ENCODE measurements around the gene AOPEP. TPM values are rescaled to one million over a fixed set of nuclear protein-coding genes. Genes with fewer than 3 reads are reported as not detected.
A peak's percentile ranks its signal among the peaks of the same experiment; 100 is the strongest.

AOPEP gene
- polyA plus RNA-seq, 2 of the 4 experiments (the other 2 are of a cell fraction): 226 to 266 TPM

DNA sequence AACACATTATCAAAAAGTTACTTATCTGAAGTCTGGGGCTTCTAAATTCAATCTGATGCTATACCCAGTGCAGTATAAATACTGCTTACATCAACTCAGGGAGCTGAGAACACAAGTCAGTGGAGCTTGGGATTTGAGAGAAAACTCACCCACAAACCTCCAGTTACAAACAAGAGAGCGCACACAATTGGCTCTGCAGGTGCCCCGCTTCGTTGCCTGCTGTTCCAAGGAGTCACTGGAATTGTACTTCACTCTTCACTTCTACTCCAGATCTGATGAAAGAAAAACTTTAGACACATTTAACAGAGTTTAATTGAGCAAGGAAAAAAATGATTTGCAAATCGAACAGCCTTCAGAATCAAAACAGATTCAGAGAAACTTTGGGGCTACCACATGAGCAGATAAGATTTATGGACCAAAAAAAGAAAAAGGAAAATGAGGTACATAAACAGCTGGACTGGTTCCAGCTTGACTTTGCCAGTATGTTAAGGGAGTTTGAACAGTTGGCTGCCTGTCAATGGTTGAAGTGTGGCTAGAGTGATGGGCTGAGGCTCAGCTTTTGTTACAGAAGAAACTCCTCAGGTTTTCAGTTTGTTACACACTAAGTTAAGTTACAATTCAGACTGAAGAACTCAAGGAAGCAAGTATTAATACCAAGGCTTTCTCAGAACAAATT lies 156.6 kb downstream of the AOPEP start:
- Histone ChIP-seq H3K4me1 (peaks cover 76% of the 10 kb centered on the region), H3K27ac (peak overlapping the region; percentile 47 to 78), H3K9me3 (0 out of 3 replicates have a peak, but pooled peaks cover 3% of the 10 kb centered on the region), H3K4me3 (no peak overlapping the region), H3K4me2 (peak overlapping the region; percentile 15; the same call in 2 of the 3 replicates)
- DNase-seq (ENCODE audit: low read depth in 1 of 2, low spot score in 1 of 2): no peak
- ChIA-PET CTCF (interaction anchor here (1.0 to 2.0 kb wide), 4 partner anchors 10 to 202 kb away, joined by 3 to 6 read pairs (median 4); no protein-coding TSS in a partner anchor), POLR2A (no interaction called here)
- 66% methylated on average over 4 of the region's 4 CpGs for WGBS (ENCODE audit: missing lambda C conversion rate)
- no peak for ATAC-seq
- TF ChIP-seq, protein P1, sequence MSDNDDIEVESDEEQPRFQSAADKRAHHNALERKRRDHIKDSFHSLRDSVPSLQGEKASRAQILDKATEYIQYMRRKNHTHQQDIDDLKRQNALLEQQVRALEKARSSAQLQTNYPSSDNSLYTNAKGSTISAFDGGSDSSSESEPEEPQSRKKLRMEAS (IDR thresholded peaks at IDR 0.05): no peak
- TF ChIP-seq ZC3H11A (IDR thresholded peaks at IDR 0.05) (no peak), ZFP36 (IDR thresholded peaks at IDR 0.05; ENCODE audit: borderline replicate concordance, partially characterized antibody) (no peak), NPAS2 (CRISPR knock-in tag; IDR thresholded peaks at IDR 0.05; ENCODE audit: borderline replicate concordance) (no peak), POLR2AphosphoS2 (conservative IDR thresholded peaks at IDR 0.05; ENCODE audit: low read length) (no peak), RARB (CRISPR knock-in tag; IDR thresholded peaks at IDR 0.05) (no peak), JUNB (IDR thresholded peaks at IDR 0.05) (no peak), RAD21 (conservative IDR thresholded peaks at IDR 0.05 in 1 of 2, IDR thresholded peaks at IDR 0.05 in 1 of 2) (no peak), HEYL (CRISPR knock-in tag; IDR thresholded peaks at IDR 0.05) (no peak), GATA3 (IDR thresholded peaks at IDR 0.05; ENCODE audit: borderline replicate concordance) (no peak), FOSB (CRISPR knock-in tag; IDR thresholded peaks at IDR 0.05) (no peak), CBX8 (IDR thresholded peaks at IDR 0.05) (no peak)
- TF ChIP-seq, protein P2, sequence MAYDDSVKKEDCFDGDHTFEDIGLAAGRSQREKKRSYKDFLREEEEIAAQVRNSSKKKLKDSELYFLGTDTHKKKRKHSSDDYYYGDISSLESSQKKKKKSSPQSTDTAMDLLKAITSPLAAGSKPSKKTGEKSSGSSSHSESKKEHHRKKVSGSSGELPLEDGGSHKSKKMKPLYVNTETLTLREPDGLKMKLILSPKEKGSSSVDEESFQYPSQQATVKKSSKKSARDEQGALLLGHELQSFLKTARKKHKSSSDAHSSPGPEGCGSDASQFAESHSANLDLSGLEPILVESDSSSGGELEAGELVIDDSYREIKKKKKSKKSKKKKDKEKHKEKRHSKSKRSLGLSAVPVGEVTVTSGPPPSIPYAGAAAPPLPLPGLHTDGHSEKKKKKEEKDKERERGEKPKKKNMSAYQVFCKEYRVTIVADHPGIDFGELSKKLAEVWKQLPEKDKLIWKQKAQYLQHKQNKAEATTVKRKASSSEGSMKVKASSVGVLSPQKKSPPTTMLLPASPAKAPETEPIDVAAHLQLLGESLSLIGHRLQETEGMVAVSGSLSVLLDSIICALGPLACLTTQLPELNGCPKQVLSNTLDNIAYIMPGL (CRISPR knock-in tag; IDR thresholded peaks at IDR 0.05; ENCODE audit: borderline replicate concordance): no peak
- no peak for FAIRE-seq

DNA sequence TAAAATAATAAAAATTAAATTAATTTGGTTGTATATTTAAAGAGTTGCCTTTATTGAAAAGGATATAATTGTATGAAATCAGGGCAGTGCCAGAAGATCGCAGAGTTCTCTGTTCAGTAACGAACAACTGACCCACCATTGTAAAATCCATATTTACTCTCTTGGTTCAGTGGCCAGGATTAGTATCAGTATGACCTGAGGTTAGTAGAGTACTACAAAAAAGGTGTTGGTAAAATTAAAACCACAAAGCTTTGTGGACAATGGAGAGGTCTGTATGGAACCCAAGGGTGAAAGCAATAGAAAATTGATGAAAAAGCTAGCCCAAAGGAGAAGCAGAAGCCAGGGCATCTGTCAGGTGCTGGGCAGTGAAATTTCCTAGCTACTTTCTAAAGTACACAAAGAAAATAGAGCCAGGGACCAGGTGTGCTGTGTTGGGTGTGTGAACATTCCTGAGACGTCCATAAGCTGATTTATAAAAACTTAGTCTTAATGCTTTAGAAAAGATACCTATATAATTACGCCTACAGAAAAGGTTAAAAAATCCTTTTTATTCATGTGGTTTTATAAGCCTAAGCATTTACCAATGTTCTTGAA lies 159.5 kb downstream of the AOPEP start:
- no peak for DNase-seq (ENCODE audit: low read depth in 1 of 2, low spot score in 1 of 2)
- peak overlapping the region; percentile 38 for H3K4me2 ChIP-seq
- peak overlapping the region; percentile 82 to 86 for H3K27ac ChIP-seq
- no peak overlapping the region for H3K4me3 ChIP-seq
- H3K4me1 ChIP-seq: peaks cover 66% of the 10 kb centered on the region
- TF ChIP-seq, protein P1 (IDR thresholded peaks at IDR 0.05): no peak
- TF ChIP-seq EHF (CRISPR knock-in tag; IDR thresholded peaks at IDR 0.05) (no peak), RAD21 (conservative IDR thresholded peaks at IDR 0.05 in 1 of 2, IDR thresholded peaks at IDR 0.05 in 1 of 2) (no peak)
- ChIA-PET CTCF (interaction anchor here (0.7 to 1.4 kb wide), 6 partner anchors 10 to 159 kb away, joined by 3 to 4 read pairs (median 3); no protein-coding TSS in a partner anchor), POLR2A (interaction anchor here (1.0 kb wide), 1 partner anchor 23 kb away, joined by 3 read pairs; no protein-coding TSS in a partner anchor)
- H3K9me3 ChIP-seq: peaks cover 17% of the 10 kb centered on the region; the same call in 2 of the 3 replicates
- no peak for ATAC-seq
- WGBS (ENCODE audit: missing lambda C conversion rate): 73% methylated on average over 4 of the region's 4 CpGs
- FAIRE-seq: no peak

DNA sequence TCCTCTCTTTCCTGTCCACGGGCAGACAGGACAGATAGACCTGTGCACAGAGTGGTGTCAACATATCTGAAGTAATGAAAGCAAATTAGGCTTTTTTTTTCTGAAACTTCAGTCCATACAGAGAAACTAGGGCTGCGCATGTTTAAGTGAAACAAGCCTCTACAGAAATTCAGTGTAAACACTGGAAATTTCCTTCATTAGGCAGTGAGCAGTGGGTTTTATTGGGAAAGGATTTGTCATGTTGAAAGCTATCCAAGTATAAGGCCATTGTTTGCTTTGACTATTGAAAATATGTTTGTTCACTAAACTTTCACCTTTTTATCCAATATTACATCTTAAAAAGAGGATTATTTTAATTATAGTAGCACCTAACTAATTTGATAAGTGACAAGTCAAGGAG lies 161.2 kb downstream of the AOPEP start:
- peak overlapping the region; percentile 61 for H3K4me2 ChIP-seq
- no peak for FAIRE-seq
- peak; percentile 30 to 31; a peak in 3 of 6 replicates for ATAC-seq
- ChIA-PET POLR2A (no interaction called here), CTCF (interaction anchor here (1.4 kb wide), 1 partner anchor 8 kb away, joined by 4 read pairs; no protein-coding TSS in a partner anchor)
- WGBS (ENCODE audit: missing lambda C conversion rate): 55% methylated on average over 2 of the region's 2 CpGs
- peaks cover 53% of the 10 kb centered on the region for H3K4me1 ChIP-seq
- H3K4me3 ChIP-seq: no peak overlapping the region
- H3K27ac ChIP-seq: peak overlapping the region; percentile 82 to 87
- no peak for DNase-seq (ENCODE audit: low read depth in 1 of 2, low spot score in 1 of 2)
- H3K9me3 ChIP-seq: peaks cover 34% of the 10 kb centered on the region
- TF ChIP-seq JUN (IDR thresholded peaks at IDR 0.05) (no peak), CBX8 (IDR thresholded peaks at IDR 0.05) (no peak), ESRRA (IDR thresholded peaks at IDR 0.05; ENCODE audit: borderline replicate concordance, low read length) (no peak), GATA3 (IDR thresholded peaks at IDR 0.05; ENCODE audit: borderline replicate concordance) (peak; percentile 34; the same call in 1 of the 2 replicates), CBX2 (IDR thresholded peaks at IDR 0.05; ENCODE audit: borderline replicate concordance, low read depth) (no peak), CEBPB (IDR thresholded peaks at IDR 0.05) (0 out of 4 replicates have a peak, but pooled peaks of 1 of the 2 experiments have one; percentile 16), SMC3 (IDR thresholded peaks at IDR 0.05) (peak; percentile 16; the same call in 1 of the 3 replicates), POLR2A (IDR thresholded peaks at IDR 0.05; ENCODE audit: low read length) (no peak)
- TF ChIP-seq, protein P3, sequence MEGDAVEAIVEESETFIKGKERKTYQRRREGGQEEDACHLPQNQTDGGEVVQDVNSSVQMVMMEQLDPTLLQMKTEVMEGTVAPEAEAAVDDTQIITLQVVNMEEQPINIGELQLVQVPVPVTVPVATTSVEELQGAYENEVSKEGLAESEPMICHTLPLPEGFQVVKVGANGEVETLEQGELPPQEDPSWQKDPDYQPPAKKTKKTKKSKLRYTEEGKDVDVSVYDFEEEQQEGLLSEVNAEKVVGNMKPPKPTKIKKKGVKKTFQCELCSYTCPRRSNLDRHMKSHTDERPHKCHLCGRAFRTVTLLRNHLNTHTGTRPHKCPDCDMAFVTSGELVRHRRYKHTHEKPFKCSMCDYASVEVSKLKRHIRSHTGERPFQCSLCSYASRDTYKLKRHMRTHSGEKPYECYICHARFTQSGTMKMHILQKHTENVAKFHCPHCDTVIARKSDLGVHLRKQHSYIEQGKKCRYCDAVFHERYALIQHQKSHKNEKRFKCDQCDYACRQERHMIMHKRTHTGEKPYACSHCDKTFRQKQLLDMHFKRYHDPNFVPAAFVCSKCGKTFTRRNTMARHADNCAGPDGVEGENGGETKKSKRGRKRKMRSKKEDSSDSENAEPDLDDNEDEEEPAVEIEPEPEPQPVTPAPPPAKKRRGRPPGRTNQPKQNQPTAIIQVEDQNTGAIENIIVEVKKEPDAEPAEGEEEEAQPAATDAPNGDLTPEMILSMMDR (IDR thresholded peaks at IDR 0.05): no peak
- TF ChIP-seq, protein P2 (CRISPR knock-in tag; IDR thresholded peaks at IDR 0.05; ENCODE audit: borderline replicate concordance): no peak
